ENCODE data around the gene PTCSC3. TPM values are rescaled to one million over a fixed set of nuclear protein-coding genes. Genes with fewer than 3 reads are reported as not detected.

Gene PTCSC3
- total and polyA plus RNA-seq, 10 of the 15 experiments (the other 5 are each of a cell fraction or from before 2014, with no cell fraction given) = not detected

DNA sequence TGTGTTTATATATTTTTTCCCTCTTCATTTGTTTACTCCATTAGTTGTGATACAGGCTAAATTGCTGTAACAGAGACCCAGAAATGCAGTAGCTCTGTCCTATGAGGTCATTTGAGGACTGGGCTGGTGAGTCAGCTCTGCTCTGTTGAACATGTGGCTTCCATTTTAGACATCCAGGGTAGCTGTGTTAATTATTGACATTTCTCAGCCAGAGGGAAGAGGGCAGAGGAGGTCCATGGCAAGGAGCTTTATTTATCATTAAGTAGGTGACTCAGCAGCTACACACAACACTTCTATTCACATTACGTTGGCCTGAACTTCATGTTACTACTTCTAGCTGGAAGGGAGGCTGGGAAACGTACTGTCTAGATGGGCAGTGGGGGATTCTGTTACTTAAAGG, 85.4 kb downstream of the PTCSC3 start (continued):
- TF ChIP-seq CTCF (IDR thresholded peaks at IDR 0.05 in 2 of 3, conservative IDR thresholded peaks at IDR 0.05 in 1 of 3; ENCODE audit: control insufficient read depth in 2 of 3, extremely low read depth in 1 of 3, insufficient read depth in 1 of 3, low read depth in 3 of 3, low read length in 3 of 3) = no peak

GRCh38 chr14:36087411-36087810, 89.1 kb downstream of the PTCSC3 start:
- Histone ChIP-seq H3K9ac (ENCODE audit: control insufficient read depth, insufficient read depth, low read length) (no peak overlapping the region), H3K36me3 (ENCODE audit: control insufficient read depth in 2 of 2, insufficient read depth in 2 of 2, low read length in 1 of 2) (no peaks in the 10 kb centered on the region), H2AFZ (ENCODE audit: control insufficient read depth, low read depth, low read length) (no peak overlapping the region), H4K20me1 (ENCODE audit: control insufficient read depth, insufficient read depth) (no peaks in the 10 kb centered on the region), H3K9me3 (replicated peaks; ENCODE audit: control insufficient read depth, insufficient read depth, low read length) (no peaks in the 10 kb centered on the region), H3K27me3 (replicated peaks in 1 of 2; ENCODE audit: control insufficient read depth in 2 of 2, insufficient read depth in 2 of 2, low read length in 1 of 2) (no peaks in the 10 kb centered on the region; a peak in 2 of 4 replicates), H3K4me3 (no peak overlapping the region), H3K4me1 (ENCODE audit: control insufficient read depth, insufficient read depth, low read length) (no peaks in the 10 kb centered on the region), H3K79me2 (ENCODE audit: control insufficient read depth, insufficient read depth, low read length) (no peaks in the 10 kb centered on the region), H3K27ac (ENCODE audit: control insufficient read depth, insufficient read depth) (no peak overlapping the region), H3K4me2 (ENCODE audit: control insufficient read depth, insufficient read depth) (no peak overlapping the region)
- TF ChIP-seq BACH1 (IDR thresholded peaks at IDR 0.05; ENCODE audit: borderline replicate concordance) (no peak), TCF3 (IDR thresholded peaks at IDR 0.05; ENCODE audit: borderline replicate concordance, insufficient read depth, low read depth, low read length) (no peak), IRF4 (IDR thresholded peaks at IDR 0.05; ENCODE audit: low read depth, low read length) (no peak), NFIC (IDR thresholded peaks at IDR 0.05; ENCODE audit: low read depth, low read length) (no peak), SP1 (IDR thresholded peaks at IDR 0.05; ENCODE audit: low read depth, low read length) (no peak), MTA2 (IDR thresholded peaks at IDR 0.05; ENCODE audit: low read depth) (no peak), TBL1XR1 (IDR thresholded peaks at IDR 0.05; ENCODE audit: low read depth, low read length) (no peak), CHD1 (IDR thresholded peaks at IDR 0.05; ENCODE audit: low read depth, low read length) (no peak), HCFC1 (IDR thresholded peaks at IDR 0.05; ENCODE audit: low read length) (no peak), ZBED1 (IDR thresholded peaks at IDR 0.05; ENCODE audit: borderline replicate concordance) (no peak), CBX3 (IDR thresholded peaks at IDR 0.05; ENCODE audit: borderline replicate concordance, low read depth) (no peak), FOXM1 (IDR thresholded peaks at IDR 0.05; ENCODE audit: low read depth, low read length) (no peak), CEBPB (IDR thresholded peaks at IDR 0.05; ENCODE audit: borderline replicate concordance in 1 of 2, low read depth in 2 of 2, low read length in 2 of 2) (no peak), CREM (IDR thresholded peaks at IDR 0.05; ENCODE audit: low read depth) (no peak), SMAD1 (IDR thresholded peaks at IDR 0.05; ENCODE audit: low read depth, partially characterized antibody) (no peak)
- TF ChIP-seq, protein P1, sequence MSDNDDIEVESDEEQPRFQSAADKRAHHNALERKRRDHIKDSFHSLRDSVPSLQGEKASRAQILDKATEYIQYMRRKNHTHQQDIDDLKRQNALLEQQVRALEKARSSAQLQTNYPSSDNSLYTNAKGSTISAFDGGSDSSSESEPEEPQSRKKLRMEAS (IDR thresholded peaks at IDR 0.05; ENCODE audit: low read depth, low read length) = no peak
- ChIA-PET CTCF (interaction anchor here (1.0 kb wide), 1 partner anchor 204 kb away, joined by 3 read pairs; no protein-coding TSS in a partner anchor), SMC1A (ENCODE audit: uncharacterized antibody, unreplicated experiment) (no interaction called here), POLR2A (no interaction called here), RAD21 (ENCODE audit: unreplicated experiment) (no interaction called here)
- no peak for ATAC-seq
- DNase-seq (ENCODE audit: low read depth, low spot score) = no peak
- 28% methylated on average over 3 of the region's 3 CpGs for WGBS (ENCODE audit: insufficient coverage, insufficient replicate concordance, low lambda C conversion rate, missing lambda C conversion rate)
- no peak for FAIRE-seq
- intact Hi-C loops (cut with micrococcal nuclease; ENCODE audit: unreplicated experiment) (no loop called here), in situ Hi-C loops (cut with MboI) (no loop called here)
- BruUV-seq (replicated peaks) = no TSS peak
